AG04450 (cell line): Measurements from ENCODE around the gene PREX1. TPM values are rescaled to one million over a fixed set of nuclear protein-coding genes. Genes with fewer than 3 reads are reported as not detected.

Experiments
- CTCF ChIA-PET: fragments of 300-600, 350-600 bp; formaldehyde crosslinking; extraction: SDS; loops from one replicate; lab custom pipeline; 2022; ENCODE audit warnings: antibody characterized with exemption, inconsistent platforms; lab: Charles Lee
- POLR2A ChIA-PET: fragments of 350-600 bp; formaldehyde crosslinking; extraction: SDS; loops from one replicate; lab custom pipeline; 2021; ENCODE audit warnings: antibody characterized with exemption, inconsistent platforms; lab: Yijun Ruan, JAX
- DNase-seq: peaks from one replicate; pipeline ENCODE4 v3.0.0-alpha.2; 2011; ENCODE audit warnings: low read depth, low spot score
- H3K27ac ChIP-seq: one replicate; pipeline ENCODE4 v1.5.1; 2012; ENCODE audit warnings: low read depth, low read length, control low read depth
- H3K27me3 ChIP-seq: one replicate; pipeline ENCODE4 v1.6.0; 2012; ENCODE audit warnings: low read length; ENCODE audit not compliant: control insufficient read depth, insufficient read depth
- H3K4me3 ChIP-seq: 2 replicates; pipeline ENCODE4 v1.5.1; 2011; ENCODE audit warnings: mild to moderate bottlenecking, low read depth, low read length, control low read depth
- H3K9me3 ChIP-seq: 2 replicates; pipeline ENCODE4 v1.5.1; 2012; ENCODE audit warnings: low read length; ENCODE audit not compliant: control insufficient read depth, insufficient read depth
- CTCF ChIP-seq: IDR thresholded peaks from 2 replicates; pipeline ENCODE4 v1.5.1; 2011; ENCODE audit warnings: low read depth, low read length, control low read depth, inconsistent platforms
- polyA plus RNA-seq: library from polyadenylated mRNA; depleted of rRNA; stranded (reverse); fragments of >200 nt; gene quantifications from 2 replicates; pipeline ENCODE4 v1.2.3, GENCODE V29; 2011

Gene PREX1
- polyA plus RNA-seq, 1 experiment: 0.69 TPM

- TF ChIP-seq CTCF: no peak
- Histone ChIP-seq H3K4me3 (no peak overlapping the region), H3K27ac (no peak overlapping the region), H3K9me3 (no peaks in the 10 kb centered on the region), H3K27me3 (peaks cover 3% of the 10 kb centered on the region)
- DNase-seq: no peak
- ChIA-PET CTCF (interaction anchor here (1.1 kb wide), 1 partner anchor 180 kb away, joined by 9 read pairs; no protein-coding TSS in a partner anchor), POLR2A (no interaction called here)
These were observed 102.8 kb downstream of the PREX1 start for GRCh38 chr20:48724891-48725554.

DNA sequence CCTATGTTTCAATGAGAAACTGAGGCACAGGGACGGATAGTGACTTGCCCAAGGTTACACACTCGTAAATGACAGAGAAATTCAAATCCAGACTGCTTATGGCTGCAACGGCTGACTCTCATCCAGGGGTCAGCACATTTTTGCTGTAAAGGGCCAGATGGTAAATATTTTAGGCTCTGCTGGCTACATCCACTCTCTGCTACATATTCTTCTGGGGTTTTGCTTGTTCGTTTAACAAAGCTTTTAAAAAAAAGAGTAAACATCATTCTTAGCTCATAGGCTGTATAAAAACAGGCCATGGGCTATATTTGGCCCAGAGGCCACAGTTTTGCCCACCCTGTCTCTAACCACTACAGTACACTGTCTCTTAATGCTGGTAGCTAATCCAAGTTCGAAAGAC is 103.4 kb downstream of the PREX1 start:
- Histone ChIP-seq H3K27me3 (peaks cover 3% of the 10 kb centered on the region), H3K4me3 (no peak overlapping the region), H3K27ac (no peak overlapping the region), H3K9me3 (no peaks in the 10 kb centered on the region)
- ChIA-PET CTCF (no interaction called here), POLR2A (no interaction called here)
- no peak for TF ChIP-seq CTCF
- DNase-seq: no peak

DNA sequence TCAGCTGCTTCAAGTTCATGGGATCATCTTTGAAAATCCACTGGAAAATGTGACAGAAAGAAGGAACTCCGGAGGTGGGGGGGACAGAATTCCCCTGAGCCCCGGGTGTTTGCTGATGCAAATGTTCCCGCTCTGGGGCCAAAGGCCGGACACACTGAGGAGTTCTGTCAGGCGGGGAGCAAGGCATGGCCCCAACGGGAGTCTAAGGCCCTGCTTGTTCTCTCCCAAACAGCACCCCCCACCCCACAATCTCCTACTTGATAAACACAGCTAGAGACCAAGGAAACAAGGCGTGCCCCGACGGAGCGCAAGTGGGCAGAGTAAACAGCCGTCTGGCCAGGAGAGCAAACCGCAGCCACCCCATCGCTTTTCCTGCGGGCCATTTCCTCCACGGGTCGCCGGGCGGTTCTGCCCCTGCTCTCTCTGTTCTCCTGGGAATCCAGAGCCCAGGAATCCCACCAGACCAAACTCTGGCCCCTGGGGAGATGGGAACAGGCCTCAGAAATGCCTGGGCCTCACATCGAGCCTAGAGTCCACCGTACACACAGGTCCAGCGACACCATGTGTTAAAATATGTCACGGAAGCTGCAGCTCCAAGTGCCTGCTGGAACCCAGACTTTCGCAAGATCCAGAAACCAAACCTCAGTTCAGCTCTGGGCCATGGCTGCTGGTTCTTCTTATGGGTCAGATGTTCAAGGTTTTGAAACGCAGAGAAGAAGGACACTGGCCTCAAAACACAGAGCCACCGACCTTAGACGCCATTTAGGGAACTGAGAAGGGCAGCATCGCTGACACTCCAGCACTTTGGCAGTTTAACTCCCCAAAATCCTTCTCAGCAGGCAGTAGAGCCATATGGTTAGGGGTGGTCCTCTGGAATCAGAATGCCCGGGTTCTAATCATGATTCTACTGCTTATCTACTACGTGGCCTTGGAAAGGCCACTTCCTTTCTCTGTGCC is 104.2 kb downstream of the PREX1 start:
- POLR2A ChIA-PET: no interaction called here
- DNase-seq: no peak
- Histone ChIP-seq H3K27ac (no peak overlapping the region), H3K27me3 (peaks cover 3% of the 10 kb centered on the region), H3K9me3 (no peaks in the 10 kb centered on the region), H3K4me3 (no peak overlapping the region)
- CTCF ChIA-PET: interaction anchor here (0.5 kb wide), 1 partner anchor 495 kb away, joined by 3 read pairs; the partner anchor contains the start of gene DDX27
- TF ChIP-seq CTCF: no peak

DNA sequence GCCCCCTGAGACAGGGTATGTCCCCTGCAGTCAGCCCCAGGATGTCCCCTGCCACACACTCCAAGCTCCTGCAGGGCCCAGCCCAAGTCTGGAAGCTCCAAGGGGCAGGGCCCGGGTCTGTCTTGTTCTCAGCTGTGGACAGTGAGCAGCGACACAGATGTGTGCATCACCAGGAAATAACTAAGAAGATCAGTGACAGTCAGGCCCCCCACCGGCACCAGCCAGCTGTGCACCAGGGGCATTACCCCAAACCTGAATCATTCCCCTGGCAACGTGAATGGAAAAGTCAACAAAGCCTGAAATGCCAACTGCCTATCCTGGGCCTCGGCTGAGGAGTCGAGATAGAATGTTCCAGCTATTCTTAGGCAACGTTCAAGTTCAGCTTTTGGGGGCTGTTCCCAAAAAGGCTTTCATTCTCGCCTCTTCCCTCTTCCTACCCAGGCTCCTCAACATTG is 105.0 kb downstream of the PREX1 start:
- Histone ChIP-seq H3K27ac (no peak overlapping the region), H3K9me3 (no peaks in the 10 kb centered on the region), H3K4me3 (no peak overlapping the region), H3K27me3 (peaks cover 3% of the 10 kb centered on the region)
- no peak for DNase-seq
- ChIA-PET CTCF (interaction anchor here (0.5 kb wide), 1 partner anchor 496 kb away, joined by 3 read pairs; the partner anchor contains the start of gene DDX27), POLR2A (no interaction called here)
- no peak for TF ChIP-seq CTCF
